Epithelial cell of proximal tubule (primary cell): ENCODE data around the gene LDB2. TPM values are rescaled to one million over a fixed set of nuclear protein-coding genes. Genes with fewer than 3 reads are reported as not detected.
"Not testable (repeated sequence)": the region's sequence is repeated elsewhere in the genome, so short reads cannot be mapped to it uniquely, and the experiment has no call there.

Experiments
- DNase-seq: peaks from one replicate; pipeline ENCODE4 v3.0.0-alpha.2; 2011; ENCODE audit warnings: low read depth
- H3K4me3 ChIP-seq: 2 replicates; pipeline ENCODE4 v1.5.1; 2011; ENCODE audit warnings: low read depth, mild to moderate bottlenecking, low read length
- total RNA-seq: library from RNA; depleted of rRNA; stranded (reverse); fragments of >200 nt; gene quantifications from 2 replicates; pipeline ENCODE4 v1.2.3, GENCODE V29; 2015
- TF ChIP-seq, protein P1 (sequence below): conservative IDR thresholded peaks from 2 replicates; pipeline ENCODE4 v1.5.1; 2012; ENCODE audit warnings: low read depth, mild to moderate bottlenecking, low read length

LDB2 gene
- total RNA-seq, 1 donor from 2014 or later: 0.75 TPM

DNA sequence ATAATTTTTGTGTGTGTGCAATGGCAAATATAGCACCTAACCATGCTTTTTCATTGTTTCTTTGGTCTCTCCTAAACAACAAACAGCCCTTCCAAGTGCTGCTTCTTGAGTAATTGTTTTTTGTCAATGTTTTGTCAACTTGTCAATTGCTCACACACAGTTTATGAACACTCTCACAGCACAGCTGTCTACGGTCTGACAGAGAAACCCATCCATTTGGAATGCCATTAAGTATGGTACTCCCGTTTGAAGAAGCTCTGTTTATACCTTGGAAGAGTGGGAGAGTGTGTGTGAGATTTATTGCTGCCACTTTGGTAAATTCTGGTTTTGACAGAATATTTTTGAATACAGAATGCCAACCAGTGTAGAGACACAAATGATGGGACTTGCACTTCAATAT, 254.6 kb downstream of the LDB2 start:
- no peak for DNase-seq
- H3K4me3 ChIP-seq: no peak overlapping the region
- TF ChIP-seq, protein P1, sequence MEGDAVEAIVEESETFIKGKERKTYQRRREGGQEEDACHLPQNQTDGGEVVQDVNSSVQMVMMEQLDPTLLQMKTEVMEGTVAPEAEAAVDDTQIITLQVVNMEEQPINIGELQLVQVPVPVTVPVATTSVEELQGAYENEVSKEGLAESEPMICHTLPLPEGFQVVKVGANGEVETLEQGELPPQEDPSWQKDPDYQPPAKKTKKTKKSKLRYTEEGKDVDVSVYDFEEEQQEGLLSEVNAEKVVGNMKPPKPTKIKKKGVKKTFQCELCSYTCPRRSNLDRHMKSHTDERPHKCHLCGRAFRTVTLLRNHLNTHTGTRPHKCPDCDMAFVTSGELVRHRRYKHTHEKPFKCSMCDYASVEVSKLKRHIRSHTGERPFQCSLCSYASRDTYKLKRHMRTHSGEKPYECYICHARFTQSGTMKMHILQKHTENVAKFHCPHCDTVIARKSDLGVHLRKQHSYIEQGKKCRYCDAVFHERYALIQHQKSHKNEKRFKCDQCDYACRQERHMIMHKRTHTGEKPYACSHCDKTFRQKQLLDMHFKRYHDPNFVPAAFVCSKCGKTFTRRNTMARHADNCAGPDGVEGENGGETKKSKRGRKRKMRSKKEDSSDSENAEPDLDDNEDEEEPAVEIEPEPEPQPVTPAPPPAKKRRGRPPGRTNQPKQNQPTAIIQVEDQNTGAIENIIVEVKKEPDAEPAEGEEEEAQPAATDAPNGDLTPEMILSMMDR: no peak

DNA sequence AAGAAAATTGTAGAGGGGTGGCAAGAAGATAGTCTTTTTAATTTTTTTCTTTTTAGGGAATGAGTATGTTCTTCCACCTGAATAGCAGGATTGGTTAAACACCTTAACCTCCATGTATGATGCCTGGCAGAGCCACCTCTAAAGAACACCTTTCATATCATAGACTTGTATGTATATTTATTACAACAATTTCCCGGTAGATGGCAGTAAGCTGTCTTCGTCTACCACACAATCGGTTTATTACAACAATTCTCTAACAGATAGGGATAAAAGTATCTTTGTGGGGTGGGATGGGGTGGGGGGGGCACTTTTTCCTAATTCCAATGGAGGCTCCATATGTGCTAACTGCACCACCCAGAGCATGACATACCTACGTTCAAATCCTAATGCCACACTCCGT, 255.5 kb downstream of the LDB2 start:
- TF ChIP-seq, protein P1: no peak
- H3K4me3 ChIP-seq: no peak overlapping the region
- DNase-seq: no peak

DNA sequence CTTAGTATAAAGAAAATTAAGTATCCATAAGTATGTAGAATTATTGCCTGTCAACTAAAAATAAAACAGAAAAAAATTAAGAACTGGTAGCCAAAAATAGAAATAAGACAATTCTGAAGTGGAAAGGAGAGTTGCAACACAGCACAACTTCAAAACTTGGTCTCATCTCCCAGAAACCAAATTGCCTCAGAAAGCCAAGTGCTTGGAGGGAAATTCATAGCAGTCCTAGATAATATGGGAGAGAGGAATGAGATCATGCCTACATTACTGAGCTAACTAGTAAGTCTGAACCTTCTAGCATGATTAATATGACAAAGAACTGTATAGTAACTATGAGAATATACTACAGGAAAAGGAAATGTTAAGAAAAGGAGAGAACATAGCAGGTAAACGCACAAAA, 256.5 kb downstream of the LDB2 start:
- H3K4me3 ChIP-seq: no peak overlapping the region
- no peak for DNase-seq
- TF ChIP-seq, protein P1: no peak

DNA sequence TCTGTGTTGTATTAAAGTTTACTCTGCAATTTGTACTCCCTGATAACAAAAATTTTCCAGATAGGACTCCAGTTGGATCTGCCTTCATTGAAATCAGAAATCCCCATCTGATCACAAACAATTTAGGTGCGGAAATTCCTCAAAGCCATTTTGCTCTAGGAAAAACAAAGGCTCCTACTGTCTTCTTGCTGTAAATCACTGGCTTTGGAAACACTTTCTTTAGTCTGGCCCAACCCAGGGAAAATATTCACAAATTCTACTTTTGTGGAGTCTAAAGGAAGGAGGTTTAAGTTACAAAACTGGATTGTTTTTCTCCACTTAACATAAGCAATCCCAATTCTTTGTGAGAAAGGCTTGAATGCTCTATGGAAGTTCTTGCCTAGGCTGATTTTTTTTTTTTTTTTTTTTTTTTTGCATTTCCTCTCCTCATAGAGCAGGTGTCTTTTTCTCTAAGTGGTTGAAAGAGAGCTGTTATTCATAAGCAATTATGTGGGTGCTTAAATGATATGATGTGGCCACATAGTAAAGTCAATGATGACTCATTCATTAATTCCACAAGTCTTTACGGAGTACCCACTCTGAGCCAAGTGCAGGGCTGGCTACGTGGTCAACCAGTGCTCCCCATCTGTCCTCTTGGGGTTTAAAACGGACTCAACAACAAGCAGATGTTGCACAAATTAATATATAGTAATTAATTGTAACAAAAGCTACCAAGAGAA, 261.4 kb downstream of the LDB2 start:
- H3K4me3 ChIP-seq: no peak overlapping the region
- DNase-seq: no peak
- TF ChIP-seq, protein P1: no peak

DNA sequence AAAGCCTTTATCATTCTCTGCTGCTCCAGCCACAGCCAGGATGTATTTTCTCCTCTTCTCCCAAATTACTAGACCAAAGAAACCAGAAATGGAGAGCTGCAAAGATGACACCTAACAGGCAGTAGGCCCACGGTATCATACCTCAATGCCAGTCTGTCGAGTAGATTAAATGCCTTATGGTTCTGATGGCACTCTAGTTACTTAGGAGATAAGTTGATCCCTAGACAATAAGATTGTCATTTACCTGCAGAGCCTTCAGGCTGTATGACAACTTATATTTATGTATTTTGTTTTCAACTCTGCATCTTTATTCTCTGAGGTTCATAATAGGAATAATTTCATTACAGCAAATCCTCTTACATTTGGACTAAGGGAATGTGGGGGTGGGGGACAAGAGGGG, 262.1 kb downstream of the LDB2 start:
- TF ChIP-seq, protein P1: no peak
- no peak for DNase-seq
- H3K4me3 ChIP-seq: no peak overlapping the region

DNA sequence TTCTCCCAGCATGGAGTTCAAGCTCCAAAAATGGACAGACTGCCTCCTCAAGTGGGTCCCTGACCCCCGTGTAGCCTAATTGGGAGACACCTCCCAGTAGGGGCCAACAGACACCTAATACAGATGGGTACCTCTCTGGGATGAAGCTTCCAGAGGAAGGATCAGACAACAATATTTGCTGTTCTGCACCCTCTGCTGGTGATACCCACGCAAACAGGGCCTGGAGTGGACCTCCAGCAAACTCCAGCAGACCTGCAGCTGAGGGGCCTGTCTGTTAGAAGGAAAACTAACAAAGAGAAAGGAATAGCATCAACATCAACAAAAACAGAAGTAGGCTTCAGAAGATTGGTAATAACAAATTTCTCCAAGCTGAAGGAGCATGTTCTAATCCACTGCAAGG, 269.2 kb downstream of the LDB2 start:
- TF ChIP-seq, protein P1: peak; percentile 20
- H3K4me3 ChIP-seq, DNase-seq: not testable (repeated sequence)

DNA sequence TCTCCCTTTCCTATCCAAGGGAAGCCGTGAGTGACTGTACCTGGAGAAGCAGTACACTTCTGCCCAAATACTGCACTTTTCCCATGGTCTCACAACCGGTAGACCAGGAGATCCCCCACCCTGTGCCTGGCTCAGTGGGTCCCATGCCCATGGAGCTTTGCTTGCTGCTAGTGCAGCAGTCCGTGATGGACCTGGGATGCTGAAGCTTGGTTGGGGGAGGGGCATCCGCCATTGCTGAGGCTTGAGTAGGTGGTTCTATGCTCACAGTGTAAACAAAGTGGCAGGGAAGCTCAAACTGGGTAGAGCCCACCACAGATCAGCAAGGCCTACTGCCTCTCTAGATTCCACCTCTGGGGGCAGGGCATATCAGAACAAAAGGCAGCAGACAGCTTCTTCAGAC, 269.6 kb downstream of the LDB2 start:
- not testable (repeated sequence) for DNase-seq, H3K4me3 ChIP-seq
